Activated CD8-positive, alpha-beta memory T cell treated with anti-CD3 and anti-CD28 coated beads, Interleukin-2, amount 10 ng/mL, durations not matched to agents 7 days and 5 days (primary cell): ENCODE results near the gene LDB3. TPM values are rescaled to one million over a fixed set of nuclear protein-coding genes. Genes with fewer than 3 reads are reported as not detected.

Experiments
- ATAC-seq: fragments of 150-1000 bp; cut with Tn5 transposase; one replicate; pipeline ENCODE4 v1.10.0; 2021; ENCODE audit warnings: moderate library complexity
- CTCF ChIA-PET: fragments of 350-600 bp; sonication (Branson Sonifier 250); formaldehyde crosslinking; loops from one replicate; lab custom pipeline; 2021; ENCODE audit warnings: antibody characterized with exemption; lab: Charles Lee
- DNase-seq: peaks from one replicate; pipeline ENCODE4 v3.0.0-alpha.2; 2020
- H3K27ac Mint-ChIP-seq: one replicate; pipeline ENCODE4 v1.8.0; 2021; ENCODE audit warnings: mild to moderate bottlenecking, mixed read lengths
- H3K27me3 Mint-ChIP-seq: one replicate; pipeline ENCODE4 v1.8.0; 2021; ENCODE audit warnings: mixed read lengths
- H3K36me3 Mint-ChIP-seq: one replicate; pipeline ENCODE4 v1.8.0; 2021; ENCODE audit warnings: mild to moderate bottlenecking, mixed read lengths
- H3K4me1 Mint-ChIP-seq: one replicate; pipeline ENCODE4 v1.8.0; 2021; ENCODE audit warnings: mixed read lengths
- H3K4me3 Mint-ChIP-seq: one replicate; pipeline ENCODE4 v1.8.0; 2021; ENCODE audit warnings: mild to moderate bottlenecking, moderate library complexity, mixed read lengths
- H3K9me3 Mint-ChIP-seq: one replicate; pipeline ENCODE4 v1.8.0; 2022; ENCODE audit warnings: low read depth, mixed read lengths
- total RNA-seq, 2 experiments: library from RNA; stranded (reverse); gene quantifications; one replicate each; pipeline ENCODE4 v1.2.3, GENCODE V29; 2021

LDB3 gene
- total RNA-seq, 2 experiments from 2014 or later, result 0.05 to 0.23 TPM

DNA sequence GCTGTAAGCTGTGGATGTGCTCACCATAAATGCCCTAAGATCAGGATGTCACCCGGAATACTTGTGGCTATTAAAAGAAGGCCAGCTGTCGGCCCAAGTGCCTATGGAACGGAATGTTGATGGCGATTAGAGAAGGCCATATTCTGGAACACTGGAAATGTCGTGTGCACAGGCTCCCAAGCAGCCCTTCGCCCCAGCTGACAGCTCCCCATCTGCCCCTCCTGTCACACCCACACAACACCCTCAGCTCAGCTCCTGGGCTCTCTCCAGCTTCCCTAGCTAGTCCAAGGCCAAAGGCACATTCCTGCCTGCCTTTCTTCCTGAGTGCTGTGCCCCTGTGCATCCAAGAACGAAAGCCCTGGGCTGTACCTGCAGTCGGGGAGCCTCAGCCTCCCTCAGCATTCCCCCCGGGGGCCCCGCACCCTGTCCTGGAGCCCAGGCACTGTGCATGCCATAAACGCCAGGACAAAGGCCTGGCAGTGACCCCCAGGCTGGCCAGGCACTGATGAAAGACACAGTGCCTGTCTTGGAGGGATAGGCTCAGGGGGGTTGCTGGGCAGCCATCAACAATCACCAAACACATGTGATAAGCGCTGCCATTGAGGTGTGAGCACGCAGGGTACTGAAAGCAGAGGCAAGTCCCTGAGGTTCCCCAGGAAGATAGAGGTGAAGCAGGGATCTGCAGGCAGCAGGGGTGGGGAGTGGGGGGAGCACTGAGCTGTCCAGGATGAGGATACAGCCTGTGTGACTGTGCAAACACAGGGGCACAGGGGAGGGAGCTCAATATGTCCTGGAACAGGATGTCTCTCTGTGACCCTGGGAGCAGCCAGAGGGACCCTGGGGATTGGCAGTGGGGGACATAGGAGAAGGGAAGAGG, 3.7 kb upstream of the LDB3 start:
- Mint-ChIP-seq H3K36me3 (no peaks in the 10 kb centered on the region), H3K27me3 (no peaks in the 10 kb centered on the region), H3K9me3 (no peaks in the 10 kb centered on the region), H3K4me3 (no peak overlapping the region), H3K4me1 (no peaks in the 10 kb centered on the region), H3K27ac (no peak overlapping the region)
- ATAC-seq, result no peak
- CTCF ChIA-PET, result no interaction called here
- DNase-seq, result no peak

DNA sequence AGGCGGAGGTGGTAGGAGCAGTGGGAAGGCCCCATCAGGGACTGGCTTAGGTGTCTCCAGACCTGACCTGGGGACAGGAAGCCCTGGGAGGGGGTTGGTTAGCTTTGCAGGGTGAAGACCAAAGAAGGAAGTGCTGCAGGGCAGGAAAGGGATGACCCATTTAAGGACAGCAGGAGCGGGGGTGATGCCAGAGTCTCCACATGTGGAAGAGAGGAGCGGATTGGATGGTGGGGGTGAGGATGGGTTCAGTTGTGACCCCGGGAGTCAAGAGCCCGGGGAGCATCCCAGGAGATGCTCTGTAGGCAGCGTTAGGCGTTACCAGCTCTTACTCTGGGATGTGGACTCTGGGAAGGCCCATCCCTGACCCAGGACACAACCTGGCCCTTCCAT, 3.1 kb upstream of the LDB3 start:
- Mint-ChIP-seq H3K27me3 (no peaks in the 10 kb centered on the region), H3K4me3 (no peak overlapping the region), H3K27ac (no peak overlapping the region), H3K9me3 (no peaks in the 10 kb centered on the region), H3K36me3 (no peaks in the 10 kb centered on the region), H3K4me1 (no peaks in the 10 kb centered on the region)
- CTCF ChIA-PET, result no interaction called here
- ATAC-seq (no peak), DNase-seq (no peak)

DNA sequence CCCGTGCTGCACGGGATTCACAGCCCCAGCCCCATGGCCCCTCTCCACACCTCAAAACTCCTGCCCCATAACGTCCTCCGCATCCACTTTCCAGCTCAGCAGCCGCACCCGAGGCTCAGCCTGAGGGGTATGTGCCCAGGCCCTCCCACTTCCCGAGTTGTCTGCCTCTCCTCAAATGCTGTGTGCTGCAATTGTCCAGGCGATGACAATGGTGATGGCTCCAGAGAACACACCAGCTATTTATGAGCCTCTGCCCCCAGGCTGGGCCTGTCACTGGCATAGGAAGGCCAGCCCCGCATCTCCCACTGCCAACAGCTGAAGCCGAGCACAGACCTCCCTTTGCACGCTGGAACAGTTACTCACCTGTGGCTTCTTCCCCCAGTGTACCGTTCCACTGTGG, 2.4 kb upstream of the LDB3 start:
- CTCF ChIA-PET, result no interaction called here
- H3K36me3 Mint-ChIP-seq, result no peaks in the 10 kb centered on the region
- no peaks in the 10 kb centered on the region for H3K9me3 Mint-ChIP-seq
- H3K4me3 Mint-ChIP-seq, result no peak overlapping the region
- ATAC-seq, result no peak
- H3K27me3 Mint-ChIP-seq, result no peaks in the 10 kb centered on the region
- DNase-seq, result no peak
- no peak overlapping the region for H3K27ac Mint-ChIP-seq
- H3K4me1 Mint-ChIP-seq, result no peaks in the 10 kb centered on the region

DNA sequence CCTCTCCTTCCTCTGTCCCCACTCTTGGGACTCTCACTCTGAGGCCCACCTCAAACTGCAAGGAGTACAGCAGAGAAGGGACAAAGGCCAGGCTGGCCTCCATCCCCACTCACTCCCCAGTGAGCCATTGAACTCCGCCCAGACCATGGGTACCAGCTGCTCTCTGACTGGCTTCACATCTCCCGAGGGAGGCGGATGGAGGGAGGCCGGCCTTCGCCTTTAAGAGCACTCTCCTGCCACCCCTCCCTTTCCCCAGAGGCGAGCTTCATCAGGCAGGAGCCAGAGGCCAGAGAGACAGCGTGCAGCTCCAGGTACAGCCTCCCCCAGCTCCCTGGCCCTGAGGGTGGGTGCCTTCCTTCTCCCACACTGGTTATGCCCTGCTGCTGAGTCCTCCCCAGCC, 1.8 kb upstream of the LDB3 start:
- Mint-ChIP-seq H3K27me3 (no peaks in the 10 kb centered on the region), H3K4me1 (no peaks in the 10 kb centered on the region), H3K9me3 (no peaks in the 10 kb centered on the region), H3K27ac (no peak overlapping the region), H3K36me3 (no peaks in the 10 kb centered on the region), H3K4me3 (no peak overlapping the region)
- ATAC-seq (no peak), DNase-seq (no peak)
- CTCF ChIA-PET, result no interaction called here

DNA sequence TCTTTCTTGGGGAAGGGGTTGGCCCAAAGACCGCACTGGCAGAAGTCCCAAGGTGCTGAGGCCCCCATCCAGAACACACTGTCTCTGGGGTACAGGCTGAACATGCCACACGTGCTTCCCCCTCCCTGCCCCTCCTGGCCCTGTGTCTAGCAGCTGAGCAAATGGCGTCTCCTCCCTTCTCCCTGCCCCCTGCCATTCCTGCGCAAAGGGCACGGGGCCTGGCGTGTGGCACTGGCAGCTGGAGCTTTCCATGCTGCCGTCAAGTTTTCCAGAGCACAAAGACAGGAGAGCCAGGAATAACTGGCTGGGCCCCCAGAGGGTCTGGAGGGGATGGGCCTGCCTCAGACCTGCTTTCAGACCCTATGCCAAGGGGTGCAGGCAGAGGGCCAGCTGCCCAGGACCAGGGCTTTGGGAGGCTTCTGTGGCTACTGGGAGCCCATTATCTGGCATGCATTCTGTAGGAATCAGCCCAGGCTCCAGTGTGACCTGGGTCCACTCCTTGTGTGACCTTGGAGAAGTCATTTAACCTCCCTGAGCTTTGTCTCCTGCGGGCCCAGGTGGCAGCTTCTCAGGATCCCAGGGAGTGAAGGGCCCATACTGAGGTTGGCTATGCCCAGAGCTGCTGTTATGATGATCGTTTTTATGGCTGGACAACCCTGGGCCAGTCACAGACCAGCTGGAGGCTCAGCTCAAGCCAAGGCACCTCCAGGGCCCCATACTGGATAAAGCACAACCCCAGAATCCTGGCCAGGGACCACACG, 710 bp upstream of the LDB3 start:
- ATAC-seq, result no peak
- CTCF ChIA-PET, result no interaction called here
- Mint-ChIP-seq H3K4me3 (no peak overlapping the region), H3K36me3 (no peaks in the 10 kb centered on the region), H3K27ac (no peak overlapping the region), H3K27me3 (no peaks in the 10 kb centered on the region), H3K9me3 (no peaks in the 10 kb centered on the region), H3K4me1 (no peaks in the 10 kb centered on the region)
- no peak for DNase-seq

DNA sequence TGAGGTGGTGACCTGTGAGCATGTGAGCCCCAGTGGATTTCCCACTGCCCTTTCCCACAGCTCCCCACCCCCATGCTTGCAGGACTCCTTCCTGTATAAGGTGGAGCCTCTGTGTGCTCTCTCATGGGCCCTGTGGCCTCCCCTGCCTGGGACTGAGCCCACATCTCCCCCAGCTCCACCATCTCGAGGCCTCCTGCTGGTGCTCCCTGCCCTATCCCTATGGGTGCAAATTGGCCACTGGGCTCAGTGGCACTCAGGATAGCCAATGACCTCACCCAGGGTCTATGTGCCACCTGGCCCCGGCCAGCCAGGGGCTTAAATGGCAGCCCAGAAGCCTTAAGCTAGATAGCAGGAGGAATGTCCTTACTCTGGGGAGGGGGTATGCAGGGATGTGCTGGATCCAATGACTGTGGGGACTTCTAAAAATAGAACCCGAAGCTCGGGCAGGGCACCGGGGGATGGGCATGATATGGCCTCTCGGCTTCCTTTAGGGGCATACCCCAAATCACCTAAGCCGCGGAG, 2.0 kb downstream of the LDB3 start:
- CTCF ChIA-PET, result no interaction called here
- Mint-ChIP-seq H3K27ac (no peak overlapping the region), H3K9me3 (no peaks in the 10 kb centered on the region), H3K36me3 (no peaks in the 10 kb centered on the region), H3K27me3 (peaks cover 3% of the 10 kb centered on the region), H3K4me1 (no peaks in the 10 kb centered on the region), H3K4me3 (no peak overlapping the region)
- no peak for DNase-seq
- ATAC-seq, result no peak

DNA sequence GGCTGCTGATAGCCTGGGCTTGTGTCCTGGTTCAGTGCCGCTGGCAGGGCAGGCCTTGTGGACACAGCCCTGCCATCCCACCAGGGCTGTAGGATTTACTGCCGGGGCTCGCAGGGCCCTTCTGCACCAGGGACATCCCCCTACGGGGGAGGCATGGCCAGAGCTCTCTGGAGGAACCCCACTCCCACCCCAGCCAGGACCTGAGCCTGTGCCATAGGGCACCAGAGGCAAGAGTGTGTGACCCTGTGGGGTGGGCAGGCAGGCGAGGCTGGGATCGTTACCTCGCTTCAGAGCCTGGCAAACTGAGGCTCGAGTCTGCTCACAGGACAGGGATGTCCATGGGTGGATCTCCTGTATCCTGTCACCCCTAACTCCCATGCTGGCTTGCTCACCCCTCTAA, 2.6 kb downstream of the LDB3 start:
- ATAC-seq (no peak), DNase-seq (no peak)
- Mint-ChIP-seq H3K4me3 (no peak overlapping the region), H3K9me3 (no peaks in the 10 kb centered on the region), H3K27ac (no peak overlapping the region), H3K4me1 (no peaks in the 10 kb centered on the region), H3K36me3 (no peaks in the 10 kb centered on the region), H3K27me3 (peaks cover 3% of the 10 kb centered on the region)
- CTCF ChIA-PET, result no interaction called here

DNA sequence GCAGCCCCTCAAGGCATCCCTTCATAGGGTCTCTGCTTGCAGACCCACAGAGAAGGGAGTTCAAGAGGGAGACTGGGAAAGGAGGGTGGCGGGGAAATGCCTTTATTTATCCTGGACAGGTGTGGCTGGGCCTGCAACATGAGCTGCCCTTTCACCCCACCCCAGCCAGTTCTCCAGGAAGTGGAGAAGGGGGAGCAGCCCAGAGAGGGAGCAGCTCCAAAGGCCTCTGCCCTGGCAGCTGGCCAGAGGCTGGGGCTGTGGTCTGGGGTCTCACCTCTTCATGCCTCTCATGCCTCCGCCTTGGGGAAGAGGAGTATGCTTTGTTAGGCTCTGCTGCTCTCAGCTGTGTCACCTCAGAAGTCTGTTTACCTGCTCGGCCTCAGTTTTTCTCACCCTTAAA, 3.1 kb downstream of the LDB3 start:
- no peak for ATAC-seq
- DNase-seq, result no peak
- CTCF ChIA-PET, result no interaction called here
- Mint-ChIP-seq H3K27me3 (peaks cover 3% of the 10 kb centered on the region), H3K4me3 (no peak overlapping the region), H3K36me3 (no peaks in the 10 kb centered on the region), H3K27ac (no peak overlapping the region), H3K9me3 (no peaks in the 10 kb centered on the region), H3K4me1 (no peaks in the 10 kb centered on the region)

DNA sequence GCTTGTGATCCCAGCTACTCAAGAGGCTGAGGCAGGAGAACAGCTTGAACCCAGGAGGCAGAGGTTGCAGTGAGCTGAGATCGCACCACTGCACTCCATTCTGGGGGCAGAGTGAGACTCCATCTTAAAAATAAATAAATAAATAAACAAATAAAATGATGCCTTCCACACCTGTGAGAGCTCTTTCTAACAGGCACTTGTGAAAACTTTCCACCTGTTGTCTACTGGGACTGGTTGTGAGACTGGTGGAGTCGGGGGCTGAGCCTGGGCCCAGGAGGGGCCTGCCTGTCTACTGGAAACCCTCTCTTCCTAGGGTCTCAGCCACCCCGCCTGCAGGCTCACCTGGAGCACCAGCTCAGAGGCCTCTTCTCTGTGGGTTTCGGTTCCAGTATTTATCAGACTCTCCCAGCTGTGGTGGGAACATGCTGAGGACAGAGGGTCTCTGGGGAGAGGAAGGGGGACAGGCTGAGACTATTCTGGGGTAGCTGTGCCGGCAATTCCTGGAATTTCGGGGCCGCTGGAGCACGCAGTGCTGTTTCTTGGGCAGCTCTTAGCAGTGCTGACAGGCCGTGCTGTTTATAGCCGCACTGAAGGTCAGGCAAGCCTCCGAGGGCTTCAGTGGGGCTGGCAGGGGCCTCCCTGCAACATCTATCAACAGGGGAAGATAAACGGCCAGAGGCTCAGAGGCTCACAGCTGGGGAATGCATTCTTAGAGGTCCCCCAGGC, 3.8 kb downstream of the LDB3 start:
- Mint-ChIP-seq H3K27ac (no peak overlapping the region), H3K4me1 (no peaks in the 10 kb centered on the region), H3K27me3 (peaks cover 3% of the 10 kb centered on the region), H3K36me3 (no peaks in the 10 kb centered on the region), H3K9me3 (no peaks in the 10 kb centered on the region), H3K4me3 (no peak overlapping the region)
- ATAC-seq (no peak), DNase-seq (no peak)
- CTCF ChIA-PET, result no interaction called here

DNA sequence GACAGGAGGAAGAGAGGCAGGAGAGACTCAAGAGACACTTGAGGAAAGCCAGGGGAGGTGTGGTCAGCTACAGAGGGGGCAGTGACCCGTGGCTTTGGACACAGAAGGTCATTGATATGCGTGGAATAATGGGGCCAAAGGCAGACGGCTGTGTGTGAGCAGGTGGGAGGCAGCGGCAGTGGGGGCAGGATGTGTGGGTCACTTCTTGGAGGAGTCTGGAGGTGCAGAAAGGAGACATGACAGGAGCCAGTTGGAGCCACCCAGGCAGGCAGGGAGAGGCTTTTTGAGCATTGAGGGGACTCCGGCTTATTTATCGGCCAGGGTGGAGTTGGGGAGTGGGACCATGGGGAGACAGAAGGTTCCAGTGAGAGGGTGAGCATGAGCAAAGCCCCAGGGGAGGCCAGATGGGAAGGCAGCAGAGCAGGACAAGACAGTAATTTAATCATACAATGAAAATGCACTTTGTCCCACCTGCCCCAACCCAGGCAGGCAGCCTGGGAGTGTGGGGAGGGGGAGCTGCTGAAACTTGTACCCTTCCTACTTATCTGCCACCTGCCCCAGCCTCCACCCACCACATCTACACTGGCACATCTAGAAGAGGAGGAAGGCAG, 5.0 kb downstream of the LDB3 start:
- H3K9me3 Mint-ChIP-seq, result no peaks in the 10 kb centered on the region
- no peaks in the 10 kb centered on the region for H3K4me1 Mint-ChIP-seq
- H3K27me3 Mint-ChIP-seq, result peaks cover 3% of the 10 kb centered on the region
- ATAC-seq, result no peak
- H3K4me3 Mint-ChIP-seq, result no peak overlapping the region
- H3K27ac Mint-ChIP-seq, result no peak overlapping the region
- no peak for DNase-seq
- H3K36me3 Mint-ChIP-seq, result no peaks in the 10 kb centered on the region
- CTCF ChIA-PET, result interaction anchor here (0.6 kb wide), 1 partner anchor 266 kb away, joined by 3 read pairs; no protein-coding TSS in a partner anchor

DNA sequence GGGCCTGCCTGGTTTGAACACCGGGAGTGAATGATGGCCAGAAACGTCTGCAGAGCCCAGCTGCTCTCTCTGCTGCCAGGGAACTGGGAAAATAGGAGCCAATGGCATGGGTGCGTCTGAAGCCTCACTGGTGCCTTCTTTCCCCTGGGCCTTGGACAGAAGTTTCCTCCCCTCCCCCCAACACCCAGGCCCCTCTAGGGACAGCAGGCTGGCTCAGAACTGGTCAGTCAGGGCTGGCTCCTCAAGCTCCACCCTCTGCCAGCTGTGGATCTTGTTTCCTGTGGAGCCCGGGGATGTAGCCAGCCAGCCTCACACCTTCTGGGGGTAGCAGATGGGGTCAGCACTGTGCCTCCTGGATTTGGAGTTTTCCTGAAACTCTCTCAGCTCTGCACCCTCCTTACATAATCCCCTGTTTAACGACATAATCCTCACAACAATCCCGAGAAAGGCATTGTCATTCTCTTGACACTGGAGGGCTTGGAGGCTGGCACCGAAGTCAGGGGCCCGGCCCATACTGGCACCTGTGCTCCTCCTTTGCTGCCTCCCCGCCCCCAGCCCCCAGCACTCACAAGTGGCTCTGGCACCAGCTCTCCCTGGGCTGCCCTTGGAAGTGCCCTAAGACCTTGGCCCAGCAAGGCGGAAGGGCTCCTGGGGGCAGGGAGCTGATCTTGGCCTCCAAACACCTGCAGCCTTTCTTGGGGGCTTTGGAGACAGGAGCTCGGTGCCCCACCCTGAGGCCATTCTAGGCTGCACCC, 5.7 kb downstream of the LDB3 start:
- H3K36me3 Mint-ChIP-seq, result no peaks in the 10 kb centered on the region
- no peak overlapping the region for H3K4me3 Mint-ChIP-seq
- H3K27ac Mint-ChIP-seq, result no peak overlapping the region
- H3K4me1 Mint-ChIP-seq, result no peaks in the 10 kb centered on the region
- H3K27me3 Mint-ChIP-seq, result peaks cover 3% of the 10 kb centered on the region
- DNase-seq, result no peak
- ATAC-seq, result no peak
- no peaks in the 10 kb centered on the region for H3K9me3 Mint-ChIP-seq
- CTCF ChIA-PET, result interaction anchor here (1.0 kb wide), 1 partner anchor 14 kb away, joined by 3 read pairs; no protein-coding TSS in a partner anchor

DNA sequence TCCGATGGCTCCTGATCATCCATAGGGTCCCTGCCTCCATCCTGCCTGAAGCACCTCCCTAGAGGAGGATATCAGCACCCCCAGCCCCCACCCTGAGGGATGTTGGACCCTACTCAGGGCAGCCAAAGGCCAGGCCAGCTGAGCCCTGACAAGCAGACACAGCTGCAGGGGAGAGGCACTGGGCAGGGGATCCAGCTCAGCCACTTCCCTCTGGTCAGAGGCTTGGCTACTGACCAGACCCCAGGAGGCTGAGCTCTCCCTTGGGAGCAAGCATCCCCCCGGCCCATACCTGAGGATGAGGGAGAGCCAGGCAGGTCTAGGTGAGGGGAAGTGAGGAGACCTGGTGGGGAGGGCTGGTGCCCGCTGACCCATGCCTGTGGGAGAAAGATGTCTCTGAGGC, 6.6 kb downstream of the LDB3 start:
- CTCF ChIA-PET, result interaction anchor here (1.0 kb wide), 1 partner anchor 13 kb away, joined by 3 read pairs; no protein-coding TSS in a partner anchor
- DNase-seq (no peak), ATAC-seq (no peak)
- Mint-ChIP-seq H3K4me1 (no peaks in the 10 kb centered on the region), H3K27ac (no peak overlapping the region), H3K9me3 (no peaks in the 10 kb centered on the region), H3K4me3 (no peak overlapping the region), H3K36me3 (no peaks in the 10 kb centered on the region), H3K27me3 (peaks cover 3% of the 10 kb centered on the region)
